ENCODE data around the gene ROR2. TPM values are rescaled to one million over a fixed set of nuclear protein-coding genes. Genes with fewer than 3 reads are reported as not detected.

Gene ROR2
- total RNA-seq, 3 donors from 2014 or later (not counting 1 experiment from before 2014, with no cell fraction given), result 1.7 TPM; not detected in 2

GRCh38 chr9:91967259-91967658, 17.2 kb upstream of the ROR2 start:
- intact Hi-C loops (cut with micrococcal nuclease), result no loop called here
- 70% methylated on average over 1 of the region's 3 CpGs for WGBS (ENCODE audit: insufficient coverage)
- TF ChIP-seq, protein P1, sequence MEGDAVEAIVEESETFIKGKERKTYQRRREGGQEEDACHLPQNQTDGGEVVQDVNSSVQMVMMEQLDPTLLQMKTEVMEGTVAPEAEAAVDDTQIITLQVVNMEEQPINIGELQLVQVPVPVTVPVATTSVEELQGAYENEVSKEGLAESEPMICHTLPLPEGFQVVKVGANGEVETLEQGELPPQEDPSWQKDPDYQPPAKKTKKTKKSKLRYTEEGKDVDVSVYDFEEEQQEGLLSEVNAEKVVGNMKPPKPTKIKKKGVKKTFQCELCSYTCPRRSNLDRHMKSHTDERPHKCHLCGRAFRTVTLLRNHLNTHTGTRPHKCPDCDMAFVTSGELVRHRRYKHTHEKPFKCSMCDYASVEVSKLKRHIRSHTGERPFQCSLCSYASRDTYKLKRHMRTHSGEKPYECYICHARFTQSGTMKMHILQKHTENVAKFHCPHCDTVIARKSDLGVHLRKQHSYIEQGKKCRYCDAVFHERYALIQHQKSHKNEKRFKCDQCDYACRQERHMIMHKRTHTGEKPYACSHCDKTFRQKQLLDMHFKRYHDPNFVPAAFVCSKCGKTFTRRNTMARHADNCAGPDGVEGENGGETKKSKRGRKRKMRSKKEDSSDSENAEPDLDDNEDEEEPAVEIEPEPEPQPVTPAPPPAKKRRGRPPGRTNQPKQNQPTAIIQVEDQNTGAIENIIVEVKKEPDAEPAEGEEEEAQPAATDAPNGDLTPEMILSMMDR (IDR thresholded peaks at IDR 0.05), result no peak

GRCh38 chr9:91966503-91966902, 16.5 kb upstream of the ROR2 start:
- WGBS (ENCODE audit: insufficient coverage), result 93% methylated on average over 2 of the region's 2 CpGs
- H3K9me3 Mint-ChIP-seq, result no peaks in the 10 kb centered on the region

More at GRCh38 chr9:91967259-91967658, 17.2 kb upstream of the ROR2 start:
- no peaks in the 10 kb centered on the region for H3K4me1 Mint-ChIP-seq
- H3K4me3 ChIP-seq (ENCODE audit: low read length), result no peak overlapping the region
- peaks cover 2% of the 10 kb centered on the region for H3K27me3 ChIP-seq (ENCODE audit: control insufficient read depth, insufficient read depth, low read length)
- no peaks in the 10 kb centered on the region for H3K36me3 ChIP-seq (ENCODE audit: control insufficient read depth, insufficient read depth, low read length)
- H3K9me3 Mint-ChIP-seq, result no peaks in the 10 kb centered on the region
- no peak for ATAC-seq
- H3K27ac Mint-ChIP-seq, result no peak overlapping the region
- no peak overlapping the region for H3K27ac ChIP-seq (ENCODE audit: low read length)
- no peak for DNase-seq
- no peak overlapping the region for H3K4me3 Mint-ChIP-seq
- H3K27me3 Mint-ChIP-seq (ENCODE audit: low read depth in 2 of 2), result peaks cover 32 to 42% of the 10 kb centered on the region in 2 donors
- H3K4me1 ChIP-seq (ENCODE audit: control insufficient read depth, insufficient read depth, low read length), result no peaks in the 10 kb centered on the region
- H3K36me3 Mint-ChIP-seq, result no peaks in the 10 kb centered on the region
- no peaks in the 10 kb centered on the region for H3K9me3 ChIP-seq (ENCODE audit: control insufficient read depth, insufficient read depth, low read length)

GRCh38 chr9:91963711-91964240, 13.7 kb upstream of the ROR2 start:
- TF ChIP-seq, protein P1 (IDR thresholded peaks at IDR 0.05), result no peak
- Mint-ChIP-seq H3K4me3 (no peak overlapping the region), H3K27me3 (ENCODE audit: low read depth in 2 of 2) (peaks cover 15 to 29% of the 10 kb centered on the region in 2 donors), H3K27ac (no peak overlapping the region), H3K36me3 (no peaks in the 10 kb centered on the region), H3K9me3 (no peaks in the 10 kb centered on the region), H3K4me1 (no peaks in the 10 kb centered on the region)
- H3K27ac ChIP-seq (ENCODE audit: low read length), result no peak overlapping the region
- intact Hi-C loops (cut with micrococcal nuclease), result no loop called here
- ATAC-seq (no peak), DNase-seq (no peak)
- WGBS (ENCODE audit: insufficient coverage), result 79% methylated on average over 2 of the region's 2 CpGs
- H3K36me3 ChIP-seq (ENCODE audit: control insufficient read depth, insufficient read depth, low read length), result no peaks in the 10 kb centered on the region
- H3K4me1 ChIP-seq (ENCODE audit: control insufficient read depth, insufficient read depth, low read length), result no peaks in the 10 kb centered on the region
- H3K9me3 ChIP-seq (ENCODE audit: control insufficient read depth, insufficient read depth, low read length), result no peaks in the 10 kb centered on the region
- no peak overlapping the region for H3K4me3 ChIP-seq (ENCODE audit: low read length)
- no peaks in the 10 kb centered on the region for H3K27me3 ChIP-seq (ENCODE audit: control insufficient read depth, insufficient read depth, low read length)

More at GRCh38 chr9:91966503-91966902, 16.5 kb upstream of the ROR2 start:
- no peaks in the 10 kb centered on the region for H3K36me3 Mint-ChIP-seq
- peaks cover 27 to 42% of the 10 kb centered on the region in 2 donors for H3K27me3 Mint-ChIP-seq (ENCODE audit: low read depth in 2 of 2)
- H3K27ac ChIP-seq (ENCODE audit: low read length), result no peak overlapping the region
- ATAC-seq, result no peak
- TF ChIP-seq, protein P1 (IDR thresholded peaks at IDR 0.05), result no peak
- H3K4me3 ChIP-seq (ENCODE audit: low read length), result no peak overlapping the region
- no peaks in the 10 kb centered on the region for H3K36me3 ChIP-seq (ENCODE audit: control insufficient read depth, insufficient read depth, low read length)
- no peak overlapping the region for H3K27ac Mint-ChIP-seq
- DNase-seq, result no peak
- no peaks in the 10 kb centered on the region for H3K4me1 ChIP-seq (ENCODE audit: control insufficient read depth, insufficient read depth, low read length)
- intact Hi-C loops (cut with micrococcal nuclease), result no loop called here
- H3K4me1 Mint-ChIP-seq, result no peaks in the 10 kb centered on the region
- no peaks in the 10 kb centered on the region for H3K9me3 ChIP-seq (ENCODE audit: control insufficient read depth, insufficient read depth, low read length)
- H3K27me3 ChIP-seq (ENCODE audit: control insufficient read depth, insufficient read depth, low read length), result peaks cover 2% of the 10 kb centered on the region
- H3K4me3 Mint-ChIP-seq, result no peak overlapping the region

- intact Hi-C loops (cut with micrococcal nuclease), result no loop called here
- no peak overlapping the region for H3K4me3 ChIP-seq (ENCODE audit: low read length)
- H3K27me3 Mint-ChIP-seq (ENCODE audit: low read depth in 2 of 2), result peaks cover 3 to 4% of the 10 kb centered on the region in 2 donors
- H3K4me1 Mint-ChIP-seq, result no peaks in the 10 kb centered on the region
- DNase-seq, result no peak
- no peaks in the 10 kb centered on the region for H3K36me3 Mint-ChIP-seq
- no peak overlapping the region for H3K27ac ChIP-seq (ENCODE audit: low read length)
- no peaks in the 10 kb centered on the region for H3K36me3 ChIP-seq (ENCODE audit: control insufficient read depth, insufficient read depth, low read length)
- no peaks in the 10 kb centered on the region for H3K4me1 ChIP-seq (ENCODE audit: control insufficient read depth, insufficient read depth, low read length)
- H3K4me3 Mint-ChIP-seq, result no peak overlapping the region
- ATAC-seq, result no peak
- no peak overlapping the region for H3K27ac Mint-ChIP-seq
- no peaks in the 10 kb centered on the region for H3K9me3 Mint-ChIP-seq
- H3K9me3 ChIP-seq (ENCODE audit: control insufficient read depth, insufficient read depth, low read length), result no peaks in the 10 kb centered on the region
- 80% methylated on average over 1 of the region's 1 CpG for WGBS (ENCODE audit: insufficient coverage)
- no peaks in the 10 kb centered on the region for H3K27me3 ChIP-seq (ENCODE audit: control insufficient read depth, insufficient read depth, low read length)
- TF ChIP-seq, protein P1 (IDR thresholded peaks at IDR 0.05), result no peak
Measured at GRCh38 chr9:91960367-91960766, 10.3 kb upstream of the ROR2 start.

Measured in natural killer cell (primary cell).